Measurements from ENCODE around the gene MRPL10.

The MRPL10 gene

DNA sequence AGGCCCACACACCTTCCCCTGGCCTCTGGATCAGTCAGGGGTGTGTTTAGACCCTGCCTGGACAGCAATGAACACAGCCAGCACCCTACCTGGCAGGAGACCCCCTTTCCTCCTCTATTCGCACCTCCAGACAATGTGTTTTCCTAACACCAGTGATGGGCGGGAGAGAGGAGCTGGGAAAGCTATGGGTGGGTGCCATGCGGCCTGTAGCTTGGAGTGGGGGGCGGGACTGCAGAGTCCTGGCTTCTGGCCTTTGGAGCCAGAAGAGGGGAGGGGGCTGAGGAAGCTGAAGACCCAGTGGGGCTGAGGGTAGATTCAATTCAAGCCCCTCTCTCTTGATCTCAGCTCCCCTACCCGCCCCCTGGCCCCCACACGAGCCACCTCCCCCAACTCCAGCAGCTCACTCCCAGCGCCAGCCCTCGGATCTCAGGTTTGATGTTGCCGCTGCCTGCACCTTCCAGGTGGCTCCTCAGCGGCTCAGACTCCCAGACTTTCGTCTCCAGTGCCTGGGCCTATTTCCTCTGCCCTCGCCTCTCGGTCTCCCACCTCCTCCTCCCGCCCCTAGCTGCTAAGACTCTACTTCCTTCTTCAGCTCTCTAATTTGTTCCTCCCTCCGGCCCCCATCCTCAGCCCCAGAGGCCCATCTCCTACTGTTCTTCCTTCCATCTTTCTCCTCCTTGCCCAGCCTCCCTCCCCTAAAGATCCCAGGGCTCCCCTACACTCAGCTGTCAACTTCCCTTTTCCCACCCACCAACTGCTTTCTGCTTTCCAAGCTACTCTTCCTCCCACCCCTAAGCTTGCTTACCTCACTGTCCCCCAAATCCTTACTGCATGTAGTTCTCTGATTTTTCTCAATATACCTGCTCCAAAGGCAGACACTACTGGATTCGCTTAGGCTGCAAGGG, 26.5 kb upstream of the MRPL10 start:
- ATAC-seq, result no peak
- TF ChIP-seq, protein P1, sequence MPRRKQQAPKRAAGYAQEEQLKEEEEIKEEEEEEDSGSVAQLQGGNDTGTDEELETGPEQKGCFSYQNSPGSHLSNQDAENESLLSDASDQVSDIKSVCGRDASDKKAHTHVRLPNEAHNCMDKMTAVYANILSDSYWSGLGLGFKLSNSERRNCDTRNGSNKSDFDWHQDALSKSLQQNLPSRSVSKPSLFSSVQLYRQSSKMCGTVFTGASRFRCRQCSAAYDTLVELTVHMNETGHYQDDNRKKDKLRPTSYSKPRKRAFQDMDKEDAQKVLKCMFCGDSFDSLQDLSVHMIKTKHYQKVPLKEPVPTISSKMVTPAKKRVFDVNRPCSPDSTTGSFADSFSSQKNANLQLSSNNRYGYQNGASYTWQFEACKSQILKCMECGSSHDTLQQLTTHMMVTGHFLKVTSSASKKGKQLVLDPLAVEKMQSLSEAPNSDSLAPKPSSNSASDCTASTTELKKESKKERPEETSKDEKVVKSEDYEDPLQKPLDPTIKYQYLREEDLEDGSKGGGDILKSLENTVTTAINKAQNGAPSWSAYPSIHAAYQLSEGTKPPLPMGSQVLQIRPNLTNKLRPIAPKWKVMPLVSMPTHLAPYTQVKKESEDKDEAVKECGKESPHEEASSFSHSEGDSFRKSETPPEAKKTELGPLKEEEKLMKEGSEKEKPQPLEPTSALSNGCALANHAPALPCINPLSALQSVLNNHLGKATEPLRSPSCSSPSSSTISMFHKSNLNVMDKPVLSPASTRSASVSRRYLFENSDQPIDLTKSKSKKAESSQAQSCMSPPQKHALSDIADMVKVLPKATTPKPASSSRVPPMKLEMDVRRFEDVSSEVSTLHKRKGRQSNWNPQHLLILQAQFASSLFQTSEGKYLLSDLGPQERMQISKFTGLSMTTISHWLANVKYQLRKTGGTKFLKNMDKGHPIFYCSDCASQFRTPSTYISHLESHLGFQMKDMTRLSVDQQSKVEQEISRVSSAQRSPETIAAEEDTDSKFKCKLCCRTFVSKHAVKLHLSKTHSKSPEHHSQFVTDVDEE (CRISPR knock-in tag; IDR thresholded peaks at IDR 0.05), result no peak
- TF ChIP-seq, protein P2, sequence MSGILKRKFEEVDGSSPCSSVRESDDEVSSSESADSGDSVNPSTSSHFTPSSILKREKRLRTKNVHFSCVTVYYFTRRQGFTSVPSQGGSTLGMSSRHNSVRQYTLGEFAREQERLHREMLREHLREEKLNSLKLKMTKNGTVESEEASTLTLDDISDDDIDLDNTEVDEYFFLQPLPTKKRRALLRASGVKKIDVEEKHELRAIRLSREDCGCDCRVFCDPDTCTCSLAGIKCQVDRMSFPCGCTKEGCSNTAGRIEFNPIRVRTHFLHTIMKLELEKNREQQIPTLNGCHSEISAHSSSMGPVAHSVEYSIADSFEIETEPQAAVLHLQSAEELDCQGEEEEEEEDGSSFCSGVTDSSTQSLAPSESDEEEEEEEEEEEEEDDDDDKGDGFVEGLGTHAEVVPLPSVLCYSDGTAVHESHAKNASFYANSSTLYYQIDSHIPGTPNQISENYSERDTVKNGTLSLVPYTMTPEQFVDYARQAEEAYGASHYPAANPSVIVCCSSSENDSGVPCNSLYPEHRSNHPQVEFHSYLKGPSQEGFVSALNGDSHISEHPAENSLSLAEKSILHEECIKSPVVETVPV (CRISPR knock-in tag; IDR thresholded peaks at IDR 0.05), result no peak
- TF ChIP-seq, protein P3, sequence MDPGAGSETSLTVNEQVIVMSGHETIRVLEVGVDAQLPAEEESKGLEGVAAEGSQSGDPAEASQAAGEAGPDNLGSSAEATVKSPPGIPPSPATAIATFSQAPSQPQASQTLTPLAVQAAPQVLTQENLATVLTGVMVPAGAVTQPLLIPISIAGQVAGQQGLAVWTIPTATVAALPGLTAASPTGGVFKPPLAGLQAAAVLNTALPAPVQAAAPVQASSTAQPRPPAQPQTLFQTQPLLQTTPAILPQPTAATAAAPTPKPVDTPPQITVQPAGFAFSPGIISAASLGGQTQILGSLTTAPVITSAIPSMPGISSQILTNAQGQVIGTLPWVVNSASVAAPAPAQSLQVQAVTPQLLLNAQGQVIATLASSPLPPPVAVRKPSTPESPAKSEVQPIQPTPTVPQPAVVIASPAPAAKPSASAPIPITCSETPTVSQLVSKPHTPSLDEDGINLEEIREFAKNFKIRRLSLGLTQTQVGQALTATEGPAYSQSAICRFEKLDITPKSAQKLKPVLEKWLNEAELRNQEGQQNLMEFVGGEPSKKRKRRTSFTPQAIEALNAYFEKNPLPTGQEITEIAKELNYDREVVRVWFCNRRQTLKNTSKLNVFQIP (CRISPR knock-in tag; IDR thresholded peaks at IDR 0.05; ENCODE audit: borderline replicate concordance, low read depth), result no peak
- TF ChIP-seq ISL1 (CRISPR knock-in tag; IDR thresholded peaks at IDR 0.05), result no peak
- no peak for TF ChIP-seq BACH2 (CRISPR knock-in tag; IDR thresholded peaks at IDR 0.05; ENCODE audit: borderline replicate concordance)
- no peak for TF ChIP-seq ZNF8 (CRISPR knock-in tag; IDR thresholded peaks at IDR 0.05)
- no peak for TF ChIP-seq OSR1 (CRISPR knock-in tag; IDR thresholded peaks at IDR 0.05)
- TF ChIP-seq, protein P4, sequence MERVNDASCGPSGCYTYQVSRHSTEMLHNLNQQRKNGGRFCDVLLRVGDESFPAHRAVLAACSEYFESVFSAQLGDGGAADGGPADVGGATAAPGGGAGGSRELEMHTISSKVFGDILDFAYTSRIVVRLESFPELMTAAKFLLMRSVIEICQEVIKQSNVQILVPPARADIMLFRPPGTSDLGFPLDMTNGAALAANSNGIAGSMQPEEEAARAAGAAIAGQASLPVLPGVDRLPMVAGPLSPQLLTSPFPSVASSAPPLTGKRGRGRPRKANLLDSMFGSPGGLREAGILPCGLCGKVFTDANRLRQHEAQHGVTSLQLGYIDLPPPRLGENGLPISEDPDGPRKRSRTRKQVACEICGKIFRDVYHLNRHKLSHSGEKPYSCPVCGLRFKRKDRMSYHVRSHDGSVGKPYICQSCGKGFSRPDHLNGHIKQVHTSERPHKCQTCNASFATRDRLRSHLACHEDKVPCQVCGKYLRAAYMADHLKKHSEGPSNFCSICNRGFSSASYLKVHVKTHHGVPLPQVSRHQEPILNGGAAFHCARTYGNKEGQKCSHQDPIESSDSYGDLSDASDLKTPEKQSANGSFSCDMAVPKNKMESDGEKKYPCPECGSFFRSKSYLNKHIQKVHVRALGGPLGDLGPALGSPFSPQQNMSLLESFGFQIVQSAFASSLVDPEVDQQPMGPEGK (CRISPR knock-in tag; IDR thresholded peaks at IDR 0.05; ENCODE audit: borderline replicate concordance), result no peak
- TF ChIP-seq, protein P5, sequence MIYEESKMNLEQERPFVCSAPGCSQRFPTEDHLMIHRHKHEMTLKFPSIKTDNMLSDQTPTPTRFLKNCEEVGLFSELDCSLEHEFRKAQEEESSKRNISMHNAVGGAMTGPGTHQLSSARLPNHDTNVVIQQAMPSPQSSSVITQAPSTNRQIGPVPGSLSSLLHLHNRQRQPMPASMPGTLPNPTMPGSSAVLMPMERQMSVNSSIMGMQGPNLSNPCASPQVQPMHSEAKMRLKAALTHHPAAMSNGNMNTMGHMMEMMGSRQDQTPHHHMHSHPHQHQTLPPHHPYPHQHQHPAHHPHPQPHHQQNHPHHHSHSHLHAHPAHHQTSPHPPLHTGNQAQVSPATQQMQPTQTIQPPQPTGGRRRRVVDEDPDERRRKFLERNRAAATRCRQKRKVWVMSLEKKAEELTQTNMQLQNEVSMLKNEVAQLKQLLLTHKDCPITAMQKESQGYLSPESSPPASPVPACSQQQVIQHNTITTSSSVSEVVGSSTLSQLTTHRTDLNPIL (CRISPR knock-in tag; IDR thresholded peaks at IDR 0.05; ENCODE audit: low read depth), result no peak
- TF ChIP-seq CSDC2 (CRISPR knock-in tag; IDR thresholded peaks at IDR 0.05), result no peak
- no peak for TF ChIP-seq TCF4 (CRISPR knock-in tag; IDR thresholded peaks at IDR 0.05; ENCODE audit: borderline replicate concordance)
- TF ChIP-seq GLIS3 (CRISPR knock-in tag; IDR thresholded peaks at IDR 0.05), result no peak
- TF ChIP-seq ESRRG (CRISPR knock-in tag; IDR thresholded peaks at IDR 0.05), result no peak
- TF ChIP-seq ZFP30 (CRISPR knock-in tag; IDR thresholded peaks at IDR 0.05), result no peak
- TF ChIP-seq ZNF70 (CRISPR knock-in tag; IDR thresholded peaks at IDR 0.05), result no peak
- TF ChIP-seq ZFP3 (CRISPR knock-in tag; IDR thresholded peaks at IDR 0.05), result no peak
- no peak for TF ChIP-seq ZNF565 (CRISPR knock-in tag; conservative IDR thresholded peaks at IDR 0.05; ENCODE audit: low read depth)
- no peak for TF ChIP-seq RARB (CRISPR knock-in tag; IDR thresholded peaks at IDR 0.05)
- no peak for TF ChIP-seq PPARA (CRISPR knock-in tag; IDR thresholded peaks at IDR 0.05; ENCODE audit: borderline replicate concordance)
- no peak for TF ChIP-seq ARNTL (CRISPR knock-in tag; IDR thresholded peaks at IDR 0.05; ENCODE audit: borderline replicate concordance, low read depth)

DNA sequence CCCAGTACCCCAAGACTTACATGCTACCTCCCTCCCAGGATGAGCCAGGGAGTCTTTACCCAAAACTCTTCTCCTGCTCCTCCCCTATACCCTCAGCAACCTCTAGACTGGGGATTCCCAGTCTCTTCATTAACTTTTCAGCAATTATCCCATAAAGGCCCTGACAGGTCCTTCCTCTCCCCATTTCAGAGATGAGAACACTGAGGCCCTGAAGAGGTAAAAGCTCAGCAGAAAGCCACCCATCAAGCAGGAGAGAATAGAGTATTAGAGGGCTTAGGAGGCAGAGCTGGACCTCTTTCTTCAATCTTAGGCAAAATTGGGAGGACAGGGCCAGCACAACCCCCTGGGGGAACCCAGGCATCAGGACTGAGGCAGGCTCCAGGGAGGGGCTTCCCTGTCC, 25.5 kb upstream of the MRPL10 start:
- TF ChIP-seq SNAI2 (CRISPR knock-in tag; IDR thresholded peaks at IDR 0.05) (no peak), ESRRG (CRISPR knock-in tag; IDR thresholded peaks at IDR 0.05) (no peak), ZNF565 (CRISPR knock-in tag; conservative IDR thresholded peaks at IDR 0.05; ENCODE audit: low read depth) (no peak), ZNF70 (CRISPR knock-in tag; IDR thresholded peaks at IDR 0.05) (no peak), RARB (CRISPR knock-in tag; IDR thresholded peaks at IDR 0.05) (no peak), ISL1 (CRISPR knock-in tag; IDR thresholded peaks at IDR 0.05) (no peak), BACH2 (CRISPR knock-in tag; IDR thresholded peaks at IDR 0.05; ENCODE audit: borderline replicate concordance) (no peak), OSR1 (CRISPR knock-in tag; IDR thresholded peaks at IDR 0.05) (no peak), PPARA (CRISPR knock-in tag; IDR thresholded peaks at IDR 0.05; ENCODE audit: borderline replicate concordance) (no peak), ZFP30 (CRISPR knock-in tag; IDR thresholded peaks at IDR 0.05) (no peak), CSDC2 (CRISPR knock-in tag; IDR thresholded peaks at IDR 0.05) (no peak), ZFP3 (CRISPR knock-in tag; IDR thresholded peaks at IDR 0.05) (no peak)
- TF ChIP-seq, protein P1 (CRISPR knock-in tag; IDR thresholded peaks at IDR 0.05), result no peak
- TF ChIP-seq, protein P2 (CRISPR knock-in tag; IDR thresholded peaks at IDR 0.05), result no peak
- TF ChIP-seq, protein P4 (CRISPR knock-in tag; IDR thresholded peaks at IDR 0.05; ENCODE audit: borderline replicate concordance), result no peak
- ATAC-seq, result no peak
